Measurements from ENCODE around the gene SPATA33. TPM values are rescaled to one million over a fixed set of nuclear protein-coding genes. Genes with fewer than 3 reads are reported as not detected.
"Not testable (repeated sequence)": the region's sequence is repeated elsewhere in the genome, so short reads cannot be mapped to it uniquely, and the experiment has no call there.

SPATA33 gene
- total RNA-seq, 4 donors from 2014 or later: 4.4 to 10.1 (median 7.4) TPM

- no peaks in the 10 kb centered on the region for H3K27me3 ChIP-seq
- intact Hi-C loops (cut with DNase I; ENCODE audit: low total_unique reads) (no loop called here), in situ Hi-C loops (cut with MboI; ENCODE audit: low pct_ligation_motif_present in 1 of 4, low pct_unique_long_range_greater_than_20kb in 1 of 4, low sequenced_read_pairs in 3 of 4) (no loop called here)
- no peaks in the 10 kb centered on the region for H3K9me3 ChIP-seq
- DNase-seq: no peak
- TF ChIP-seq EP300 (IDR thresholded peaks at IDR 0.05; ENCODE audit: low read depth) (no peak), CTCF (IDR thresholded peaks at IDR 0.05) (no peak), POLR2AphosphoS5 (IDR thresholded peaks at IDR 0.05) (no peak), POLR2A (IDR thresholded peaks at IDR 0.05) (no peak)
- no peak overlapping the region for H3K27ac ChIP-seq
- peaks cover 0 to 22% (median 9%) of the 10 kb centered on the region in 4 donors for H3K36me3 ChIP-seq
- no peak overlapping the region for H3K4me3 ChIP-seq
- WGBS, 2 donors (ENCODE audit: low coverage in 1 of 2): 89% methylated on average over 11 of the region's 11 CpGs; no CpG with 5 or more reads in 1 of the 2 donors
- peaks cover 0 to 9% (median 4%) of the 10 kb centered on the region in 4 donors for H3K4me1 ChIP-seq
Measured at GRCh38 chr16:89693289-89693731, 35.7 kb downstream of the SPATA33 start.

- no peaks in the 10 kb centered on the region for H3K9me3 ChIP-seq
- DNase-seq: no peak
- no peak for TF ChIP-seq CTCF (IDR thresholded peaks at IDR 0.05)
- intact Hi-C loops (cut with DNase I; ENCODE audit: low total_unique reads) (no loop called here), in situ Hi-C loops (cut with MboI; ENCODE audit: low pct_ligation_motif_present in 1 of 4, low pct_unique_long_range_greater_than_20kb in 1 of 4, low sequenced_read_pairs in 3 of 4) (no loop called here)
- H3K4me1 ChIP-seq: peaks cover 0 to 4% (median 0%) of the 10 kb centered on the region in 4 donors
- peak overlapping the region in 1 of 4 donors; percentile 34 for H3K27ac ChIP-seq
- peaks cover 0 to 22% (median 9%) of the 10 kb centered on the region in 4 donors for H3K36me3 ChIP-seq
- H3K4me3 ChIP-seq: no peak overlapping the region
- H3K27me3 ChIP-seq: no peaks in the 10 kb centered on the region
- 93% methylated on average over 22 of the region's 32 CpGs; no CpG with 5 or more reads in 1 of the 2 donors for WGBS, 2 donors (ENCODE audit: low coverage in 1 of 2)
Measured at GRCh38 chr16:89693931-89694783, 36.5 kb downstream of the SPATA33 start.

GRCh38 chr16:89694784-89695085, 37.1 kb downstream of the SPATA33 start:
- intact Hi-C loops (cut with DNase I; ENCODE audit: low total_unique reads); DNase-seq; H3K9me3 ChIP-seq; in situ Hi-C loops (cut with MboI; ENCODE audit: low pct_ligation_motif_present in 1 of 4, low pct_unique_long_range_greater_than_20kb in 1 of 4, low sequenced_read_pairs in 3 of 4); H3K4me1 ChIP-seq; H3K4me3 ChIP-seq; H3K27me3 ChIP-seq: not testable (repeated sequence)
- Histone ChIP-seq H3K36me3 (peaks cover 0 to 22% (median 7%) of the 10 kb centered on the region in 4 donors), H3K27ac (peak overlapping the region in 1 of 4 donors; percentile 34)
- 92% methylated on average over 6 of the region's 23 CpGs; no CpG with 5 or more reads in 1 of the 2 donors for WGBS, 2 donors (ENCODE audit: low coverage in 1 of 2)

GRCh38 chr16:89695086-89695874, 37.6 kb downstream of the SPATA33 start:
- Histone ChIP-seq H3K4me1 (peaks cover 4 to 13% (median 8%) of the 10 kb centered on the region in 4 donors), H3K27ac (peak overlapping the region in 1 of 4 donors; percentile 34), H3K27me3 (no peaks in the 10 kb centered on the region), H3K9me3 (no peaks in the 10 kb centered on the region), H3K4me3 (no peak overlapping the region), H3K36me3 (peaks cover 0 to 22% (median 7%) of the 10 kb centered on the region in 4 donors)
- DNase-seq: no peak
- TF ChIP-seq CTCF (IDR thresholded peaks at IDR 0.05): no peak
- TF ChIP-seq POLR2A (IDR thresholded peaks at IDR 0.05): no peak
- no peak for TF ChIP-seq POLR2AphosphoS5 (IDR thresholded peaks at IDR 0.05)
- no peak for TF ChIP-seq EP300 (IDR thresholded peaks at IDR 0.05; ENCODE audit: low read depth)
- 68 to 92% methylated on average over 4 to 19 of the region's 31 CpGs for WGBS, 2 donors (ENCODE audit: low coverage in 1 of 2)
- in situ Hi-C loops (cut with MboI; ENCODE audit: low pct_ligation_motif_present in 1 of 4, low pct_unique_long_range_greater_than_20kb in 1 of 4, low sequenced_read_pairs in 3 of 4): no loop called here
- intact Hi-C loops (cut with DNase I; ENCODE audit: low total_unique reads): no loop called here

All from transverse colon (tissue), 4 donors.